ENCODE measurements around the gene AXIN1. TPM values are rescaled to one million over a fixed set of nuclear protein-coding genes. Genes with fewer than 3 reads are reported as not detected.

The AXIN1 gene
- polyA plus RNA-seq, 1 experiment: 3.5 TPM

- H3K4me3 ChIP-seq (ENCODE audit: low read depth, low read length): no peak overlapping the region
- no peak for TF ChIP-seq CTCF (IDR thresholded peaks at IDR 0.05; ENCODE audit: low read depth, low read length)
- H3K27me3 ChIP-seq (ENCODE audit: control insufficient read depth, insufficient read depth, low read length): no peaks in the 10 kb centered on the region
- H3K9me3 ChIP-seq (ENCODE audit: control insufficient read depth, insufficient read depth, low read length): no peaks in the 10 kb centered on the region; the same call in 1 of the 2 replicates
- no peak overlapping the region for H3K27ac ChIP-seq (ENCODE audit: low read depth, low read length)
- DNase-seq (ENCODE audit: low read depth, low spot score): no peak
- ChIA-PET CTCF (no interaction called here), POLR2A (no interaction called here)
Observed at GRCh38 chr16:373848-374615, 21.5 kb upstream of the AXIN1 start.

GRCh38 chr16:373020-373598, 20.6 kb upstream of the AXIN1 start:
- TF ChIP-seq CTCF (IDR thresholded peaks at IDR 0.05; ENCODE audit: low read depth, low read length): no peak
- H3K27me3 ChIP-seq (ENCODE audit: control insufficient read depth, insufficient read depth, low read length): no peaks in the 10 kb centered on the region
- no peak overlapping the region for H3K27ac ChIP-seq (ENCODE audit: low read depth, low read length)
- ChIA-PET POLR2A (no interaction called here), CTCF (no interaction called here)
- DNase-seq (ENCODE audit: low read depth, low spot score): no peak
- no peaks in the 10 kb centered on the region; the same call in 1 of the 2 replicates for H3K9me3 ChIP-seq (ENCODE audit: control insufficient read depth, insufficient read depth, low read length)
- H3K4me3 ChIP-seq (ENCODE audit: low read depth, low read length): no peak overlapping the region

- H3K9me3 ChIP-seq (ENCODE audit: control insufficient read depth, insufficient read depth, low read length): no peaks in the 10 kb centered on the region; the same call in 1 of the 2 replicates
- DNase-seq (ENCODE audit: low read depth, low spot score): no peak
- CTCF ChIA-PET: no interaction called here
- no peaks in the 10 kb centered on the region for H3K27me3 ChIP-seq (ENCODE audit: control insufficient read depth, insufficient read depth, low read length)
- POLR2A ChIA-PET: no interaction called here
- H3K4me3 ChIP-seq (ENCODE audit: low read depth, low read length): no peak overlapping the region
- no peak overlapping the region for H3K27ac ChIP-seq (ENCODE audit: low read depth, low read length)
- TF ChIP-seq CTCF (IDR thresholded peaks at IDR 0.05; ENCODE audit: low read depth, low read length): no peak
Observed at GRCh38 chr16:372302-372983, 19.9 kb upstream of the AXIN1 start.

GRCh38 chr16:371515-372301, 19.2 kb upstream of the AXIN1 start:
- no peaks in the 10 kb centered on the region for H3K27me3 ChIP-seq (ENCODE audit: control insufficient read depth, insufficient read depth, low read length)
- H3K27ac ChIP-seq (ENCODE audit: low read depth, low read length): no peak overlapping the region
- no peak for TF ChIP-seq CTCF (IDR thresholded peaks at IDR 0.05; ENCODE audit: low read depth, low read length)
- CTCF ChIA-PET: no interaction called here
- no peak for DNase-seq (ENCODE audit: low read depth, low spot score)
- H3K4me3 ChIP-seq (ENCODE audit: low read depth, low read length): no peak overlapping the region
- no peaks in the 10 kb centered on the region; the same call in 1 of the 2 replicates for H3K9me3 ChIP-seq (ENCODE audit: control insufficient read depth, insufficient read depth, low read length)
- POLR2A ChIA-PET: interaction anchor here (1.4 kb wide), 1 partner anchor 9 kb away, joined by 7 read pairs; no protein-coding TSS in a partner anchor
